NT2/D1 (cell line): ENCODE data around the gene RAC2.

Experiments used
- SUZ12 ChIP-seq: IDR thresholded peaks from 2 replicates; pipeline ENCODE4 v1.6.1; 2011; ENCODE audit not compliant: insufficient read length, insufficient read depth; ENCODE audit errors: extremely low read depth
- ZNF274 ChIP-seq: IDR thresholded peaks from 2 replicates; pipeline ENCODE4 v1.6.1; 2011; ENCODE audit warnings: mild to moderate bottlenecking, low read depth, low read length

DNA sequence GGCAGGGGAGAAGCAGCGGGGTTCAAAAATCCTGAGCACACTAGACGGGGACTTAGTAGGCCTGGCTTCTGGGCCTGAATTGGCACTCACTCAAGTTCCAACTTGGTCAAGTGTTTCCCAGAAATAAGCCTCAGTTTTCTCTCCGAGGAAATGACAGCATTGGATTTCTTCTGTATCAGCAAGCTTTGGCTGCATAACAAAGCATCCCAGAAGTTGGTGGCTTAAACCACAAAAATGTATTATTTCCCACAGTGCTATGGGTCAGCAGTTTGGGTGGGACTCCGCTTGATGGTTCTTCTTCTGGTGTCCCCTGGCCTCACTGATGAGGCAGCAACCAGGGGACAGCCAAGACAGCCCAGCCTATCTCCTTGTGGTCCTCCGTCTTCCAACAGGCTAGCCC, 36.6 kb upstream of the RAC2 start:
- TF ChIP-seq SUZ12 (no peak), ZNF274 (no peak)
